ENCODE data around the gene ERBB4.
"Not testable (repeated sequence)": the region's sequence is repeated elsewhere in the genome, so short reads cannot be mapped to it uniquely, and the experiment has no call there.

DNA sequence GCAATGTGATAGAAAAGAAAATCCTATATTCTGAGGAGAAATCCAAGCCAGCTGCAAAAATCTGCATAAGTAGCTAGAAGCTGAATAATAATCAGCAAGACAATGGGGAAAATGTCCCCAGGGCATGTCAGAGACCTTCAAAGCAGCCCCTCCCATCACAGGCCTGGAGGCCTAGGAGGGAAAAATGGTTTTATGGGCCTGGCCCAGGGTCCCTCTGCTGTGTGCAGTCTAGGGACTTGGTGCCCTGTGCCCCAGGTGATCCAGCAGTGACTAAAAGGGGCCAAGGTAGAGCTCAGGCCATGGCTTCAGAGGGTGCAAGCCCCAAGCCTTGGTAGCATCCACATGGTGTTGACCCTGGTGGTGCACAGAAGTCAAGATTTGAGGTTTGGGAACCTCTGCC is 432.1 kb downstream of the ERBB4 start:
- TF ChIP-seq, protein P1, sequence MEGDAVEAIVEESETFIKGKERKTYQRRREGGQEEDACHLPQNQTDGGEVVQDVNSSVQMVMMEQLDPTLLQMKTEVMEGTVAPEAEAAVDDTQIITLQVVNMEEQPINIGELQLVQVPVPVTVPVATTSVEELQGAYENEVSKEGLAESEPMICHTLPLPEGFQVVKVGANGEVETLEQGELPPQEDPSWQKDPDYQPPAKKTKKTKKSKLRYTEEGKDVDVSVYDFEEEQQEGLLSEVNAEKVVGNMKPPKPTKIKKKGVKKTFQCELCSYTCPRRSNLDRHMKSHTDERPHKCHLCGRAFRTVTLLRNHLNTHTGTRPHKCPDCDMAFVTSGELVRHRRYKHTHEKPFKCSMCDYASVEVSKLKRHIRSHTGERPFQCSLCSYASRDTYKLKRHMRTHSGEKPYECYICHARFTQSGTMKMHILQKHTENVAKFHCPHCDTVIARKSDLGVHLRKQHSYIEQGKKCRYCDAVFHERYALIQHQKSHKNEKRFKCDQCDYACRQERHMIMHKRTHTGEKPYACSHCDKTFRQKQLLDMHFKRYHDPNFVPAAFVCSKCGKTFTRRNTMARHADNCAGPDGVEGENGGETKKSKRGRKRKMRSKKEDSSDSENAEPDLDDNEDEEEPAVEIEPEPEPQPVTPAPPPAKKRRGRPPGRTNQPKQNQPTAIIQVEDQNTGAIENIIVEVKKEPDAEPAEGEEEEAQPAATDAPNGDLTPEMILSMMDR (IDR thresholded peaks at IDR 0.05), result not testable (repeated sequence)
- TF ChIP-seq ZFX (IDR thresholded peaks at IDR 0.05; ENCODE audit: borderline replicate concordance), result not testable (repeated sequence)

Data from 22Rv1 (cell line).